Dermis blood vessel endothelial cell (primary cell): ENCODE results near the gene STPG3. TPM values are rescaled to one million over a fixed set of nuclear protein-coding genes. Genes with fewer than 3 reads are reported as not detected.
A peak's percentile ranks its signal among the peaks of the same experiment; 100 is the strongest.
"Not testable (repeated sequence)": the region's sequence is repeated elsewhere in the genome, so short reads cannot be mapped to it uniquely, and the experiment has no call there.

Source experiments
- DNase-seq: peaks from one replicate; pipeline ENCODE4 v3.0.0; 2010
- total RNA-seq: library from RNA; depleted of rRNA; stranded (reverse); fragments of >200 nt; gene quantifications from 2 replicates; pipeline ENCODE4 v1.2.3, GENCODE V29; 2014

STPG3 gene
- total RNA-seq, 1 donor from 2014 or later: 0.34 TPM

DNA sequence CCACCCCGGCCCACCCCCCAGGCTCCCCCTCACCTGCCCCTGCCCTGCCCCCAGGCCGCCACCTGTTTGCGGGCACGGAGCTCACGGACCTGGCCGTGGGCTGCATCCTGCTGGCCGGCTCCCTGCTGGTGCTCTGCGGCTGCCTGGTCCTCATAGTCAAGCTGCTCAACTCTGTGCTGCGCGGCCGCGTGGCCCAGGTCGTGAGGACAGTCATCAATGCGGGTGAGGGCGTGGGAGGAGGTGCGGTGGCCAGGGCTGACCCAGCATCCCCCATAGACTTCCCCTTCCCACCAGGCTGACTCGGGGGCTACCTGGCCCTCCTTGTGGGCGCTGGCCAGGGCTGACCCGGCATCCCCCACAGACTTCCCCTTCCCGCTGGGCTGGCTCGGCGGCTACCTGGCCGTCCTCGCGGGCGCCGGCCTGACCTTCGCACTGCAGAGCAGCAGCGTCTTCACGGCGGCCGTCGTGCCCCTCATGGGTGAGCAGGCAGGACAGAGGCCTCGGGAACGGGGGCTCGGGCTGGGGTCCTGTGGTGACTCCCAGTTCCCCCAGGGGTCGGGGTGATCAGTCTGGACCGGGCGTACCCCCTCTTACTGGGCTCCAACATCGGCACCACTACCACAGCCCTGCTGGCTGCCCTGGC, 16.9 kb upstream of the STPG3 start:
- no peak for DNase-seq

DNA sequence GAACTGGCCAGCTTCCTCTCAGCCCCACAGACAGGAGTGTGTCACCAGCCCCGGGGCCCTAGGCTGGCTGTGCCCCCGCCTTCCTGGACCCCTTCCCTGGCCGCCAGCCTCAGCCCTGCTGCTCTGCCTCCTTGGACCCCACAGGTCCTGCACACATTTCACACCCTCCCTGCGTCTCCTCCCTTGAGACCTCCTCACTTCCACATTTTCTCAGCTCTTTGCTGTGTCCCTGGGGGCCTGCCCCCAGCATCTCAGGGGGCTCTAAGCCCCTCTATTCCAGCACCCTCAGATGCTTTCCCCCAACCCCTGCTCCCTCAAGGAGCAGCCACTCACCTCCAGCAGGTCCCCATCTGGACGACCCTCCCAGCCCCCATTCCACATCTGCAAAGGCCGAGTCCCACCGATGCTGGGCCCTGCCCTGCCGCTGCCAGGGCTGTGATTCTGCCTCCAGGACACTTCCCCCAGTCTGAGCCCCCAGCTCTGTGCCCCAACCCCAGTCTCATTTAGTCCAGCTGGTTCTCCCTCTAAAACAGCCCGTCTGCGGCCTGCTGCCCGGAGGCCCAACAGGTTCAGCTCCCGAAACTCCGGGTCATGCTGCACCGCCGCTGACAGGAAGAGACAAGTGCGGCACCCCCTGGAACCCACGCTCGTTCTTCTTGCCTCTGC, 16.2 kb upstream of the STPG3 start:
- no peak for DNase-seq

DNA sequence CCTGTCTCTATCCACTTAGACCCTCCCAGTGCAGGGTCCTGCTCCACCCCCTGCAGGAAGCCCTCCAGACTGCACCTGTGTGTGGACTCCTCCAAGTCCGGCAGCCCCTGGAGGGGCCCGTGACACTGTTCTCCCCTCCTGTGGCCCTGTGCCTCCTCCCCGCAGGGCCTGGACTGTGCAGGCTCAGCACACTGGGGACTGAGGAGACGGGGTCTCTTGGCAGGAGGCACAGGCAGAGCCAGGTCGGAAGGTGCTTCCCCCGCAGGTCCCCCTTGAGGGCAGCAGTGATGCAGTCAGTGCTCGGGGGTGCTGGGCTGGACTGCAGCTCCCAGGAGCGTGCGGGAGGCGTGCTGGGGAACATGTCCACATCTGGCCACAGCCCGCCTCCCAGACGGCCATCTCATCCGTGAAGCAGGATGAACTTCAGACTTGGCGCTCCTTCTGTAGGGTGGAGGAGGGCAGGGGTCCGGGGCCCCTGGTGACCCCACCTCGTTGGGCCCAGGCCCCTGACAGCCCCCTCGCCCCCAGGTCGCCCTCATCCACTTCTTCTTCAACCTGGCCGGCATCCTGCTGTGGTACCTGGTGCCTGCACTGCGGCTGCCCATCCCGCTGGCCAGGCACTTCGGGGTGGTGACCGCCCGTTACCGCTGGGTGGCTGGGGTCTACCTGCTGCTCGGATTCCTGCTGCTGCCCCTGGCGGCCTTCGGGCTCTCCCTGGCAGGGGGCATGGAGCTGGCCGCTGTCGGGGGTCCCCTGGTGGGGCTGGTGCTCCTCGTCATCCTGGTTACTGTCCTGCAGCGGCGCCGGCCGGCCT, 15.5 kb upstream of the STPG3 start:
- DNase-seq: no peak

DNA sequence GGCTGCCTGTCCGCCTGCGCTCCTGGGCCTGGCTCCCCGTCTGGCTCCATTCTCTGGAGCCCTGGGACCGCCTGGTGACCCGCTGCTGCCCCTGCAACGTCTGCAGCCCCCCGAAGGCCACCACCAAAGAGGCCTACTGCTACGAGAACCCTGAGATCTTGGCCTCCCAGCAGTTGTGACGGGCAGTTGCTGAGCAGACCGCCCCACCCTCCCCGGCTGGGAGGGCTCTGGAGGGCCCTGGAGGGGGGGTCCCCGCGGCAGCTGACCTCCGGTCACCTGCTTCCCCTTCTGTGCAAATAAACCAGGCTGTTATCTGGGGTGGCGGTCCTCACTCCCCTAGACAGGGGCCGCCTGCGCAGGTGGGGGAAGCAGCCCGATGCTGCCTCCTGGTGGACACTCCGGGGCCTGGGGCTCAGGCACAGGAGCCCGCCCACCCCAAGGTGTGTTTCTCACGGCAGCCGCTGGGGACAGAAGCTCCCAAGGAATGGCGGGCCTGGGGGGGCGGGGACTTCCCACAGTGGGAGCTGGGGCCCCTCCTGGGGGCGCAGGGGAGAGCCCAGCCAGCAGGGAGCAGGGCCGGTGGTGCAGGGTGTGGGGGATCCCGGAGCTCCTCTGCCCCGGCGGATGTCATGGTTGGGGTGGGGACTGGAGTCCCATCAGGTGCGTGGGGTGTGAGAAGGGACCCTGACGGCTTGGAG, 14.7 kb upstream of the STPG3 start:
- peak; percentile 90 for DNase-seq

DNA sequence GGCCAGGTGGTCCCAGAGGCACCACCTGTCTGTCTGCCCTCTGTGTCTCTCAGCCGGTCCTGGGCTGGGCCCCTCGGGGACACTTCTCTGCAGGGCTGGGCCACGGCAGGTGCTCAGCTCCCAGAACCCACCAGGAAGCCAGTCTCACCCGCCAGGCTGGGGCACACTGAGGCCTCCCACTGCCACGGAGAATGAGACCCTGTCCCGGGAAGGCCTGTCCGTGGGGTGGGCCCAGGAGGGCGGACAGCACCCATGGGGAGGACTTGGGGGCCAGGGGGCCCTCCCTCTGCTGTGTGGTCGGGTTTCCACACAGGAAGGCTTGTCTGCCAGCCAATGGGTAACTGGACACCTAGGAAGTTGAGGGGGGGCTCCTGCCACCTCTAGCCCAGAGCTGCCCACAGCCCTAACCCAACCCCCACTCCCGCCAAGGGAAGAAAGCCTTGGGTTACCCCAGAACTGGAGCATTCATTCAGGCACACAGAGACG, 14.1 kb upstream of the STPG3 start:
- no peak for DNase-seq

DNA sequence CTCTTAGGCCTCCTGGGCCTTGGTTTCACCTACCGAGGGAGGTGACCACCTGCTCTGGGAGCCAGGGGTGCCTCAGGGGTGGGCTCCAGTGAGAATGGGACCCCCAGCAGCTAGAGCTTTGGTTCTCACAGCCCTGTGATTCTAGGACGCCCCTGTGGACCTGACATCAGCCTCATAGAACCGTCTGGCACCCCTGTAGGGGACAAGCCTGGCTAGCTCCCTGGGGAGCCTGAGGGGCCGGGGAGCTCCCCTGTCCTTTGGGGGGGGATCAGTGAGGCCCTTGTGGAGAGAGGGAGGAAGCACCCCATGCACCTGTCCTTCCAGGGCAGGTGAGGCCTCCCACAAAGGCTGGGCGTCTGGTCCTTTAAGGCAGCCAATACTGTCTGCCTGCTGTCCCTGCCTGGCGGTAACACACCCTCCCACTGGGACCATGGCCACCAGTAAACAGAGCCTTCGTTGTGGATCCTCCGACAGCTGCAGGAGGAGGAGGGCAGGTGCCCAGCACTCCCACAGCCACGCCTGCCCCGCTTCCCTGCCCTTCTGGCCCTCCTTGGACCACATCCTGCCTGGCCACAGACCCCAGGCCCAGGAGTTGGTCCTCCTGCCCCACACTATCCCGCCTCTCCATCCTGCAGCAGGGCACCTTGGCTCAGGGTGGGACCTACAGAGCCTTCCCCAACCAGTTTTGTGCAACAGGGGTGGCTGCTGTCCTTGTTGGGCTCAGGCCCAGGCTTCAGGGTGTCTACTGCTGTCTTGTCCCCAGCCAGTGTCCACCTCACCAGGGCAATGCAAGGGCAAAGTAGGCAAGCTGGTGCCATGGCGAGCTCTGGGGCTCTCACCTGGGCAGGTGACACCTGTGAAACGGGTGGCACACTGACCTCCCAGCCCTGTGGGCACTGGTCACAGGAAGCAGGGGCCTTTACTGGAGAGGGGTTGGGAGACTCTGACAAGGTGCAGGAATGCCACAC, 13.0 kb upstream of the STPG3 start:
- DNase-seq: no peak

DNA sequence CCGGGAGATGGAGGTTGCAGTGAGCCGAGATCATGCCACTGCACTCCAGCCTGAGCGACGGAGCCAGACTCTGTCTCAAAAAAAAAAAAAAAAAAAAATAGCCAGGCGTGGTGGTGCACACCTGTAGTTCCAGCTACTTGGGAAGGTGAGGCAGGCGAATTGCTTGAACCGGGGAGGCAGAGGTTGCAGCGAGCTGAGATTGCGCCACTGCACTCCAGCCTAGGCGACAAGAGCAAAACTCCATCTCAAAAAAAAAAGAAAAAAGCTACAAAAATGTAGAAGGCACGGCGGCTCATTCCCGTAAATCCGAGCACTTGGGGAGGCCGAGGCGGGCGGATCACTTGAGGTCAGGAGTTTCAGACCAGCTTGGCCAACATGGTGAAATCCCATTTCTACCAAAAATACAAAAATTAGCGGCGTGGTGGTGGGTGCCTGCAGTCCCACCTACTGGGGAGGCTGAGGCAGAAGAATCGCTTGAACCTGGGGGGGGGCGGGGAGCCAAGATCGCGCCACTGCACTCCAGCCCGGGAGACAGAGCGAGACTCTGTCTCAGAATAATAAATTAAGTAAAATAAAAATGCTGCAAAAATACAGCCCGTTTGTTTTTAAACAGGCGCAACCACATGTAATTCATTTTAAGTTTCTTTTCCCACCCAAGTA, 11.4 kb upstream of the STPG3 start:
- not testable (repeated sequence) for DNase-seq

DNA sequence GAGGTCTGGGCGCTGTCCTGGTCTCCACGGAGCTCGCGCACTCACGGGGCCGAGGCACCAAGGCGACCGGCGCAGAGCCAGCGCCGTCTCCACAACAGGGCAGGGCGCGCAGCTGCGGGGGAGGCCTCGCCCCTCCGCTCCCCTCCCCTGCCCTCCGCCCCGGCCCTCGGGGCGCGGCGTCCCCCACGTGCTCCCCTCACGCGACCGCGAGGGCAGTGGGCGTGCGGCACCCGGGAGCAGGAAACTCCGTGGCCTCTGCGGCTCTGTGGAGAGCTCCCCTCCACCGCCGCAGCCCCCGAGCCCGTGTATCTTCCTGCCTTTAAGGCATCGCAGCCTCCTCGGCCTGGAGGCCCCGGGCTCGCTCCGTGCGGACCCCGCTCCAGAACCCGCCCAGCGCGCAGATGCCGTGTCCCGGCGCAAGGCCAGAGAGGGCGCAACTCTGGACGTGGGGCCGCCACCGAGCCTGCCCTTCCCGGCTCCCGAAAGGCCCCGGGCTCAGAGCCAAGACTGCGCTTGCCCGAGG, 10.7 kb upstream of the STPG3 start:
- DNase-seq: peak; percentile 82

DNA sequence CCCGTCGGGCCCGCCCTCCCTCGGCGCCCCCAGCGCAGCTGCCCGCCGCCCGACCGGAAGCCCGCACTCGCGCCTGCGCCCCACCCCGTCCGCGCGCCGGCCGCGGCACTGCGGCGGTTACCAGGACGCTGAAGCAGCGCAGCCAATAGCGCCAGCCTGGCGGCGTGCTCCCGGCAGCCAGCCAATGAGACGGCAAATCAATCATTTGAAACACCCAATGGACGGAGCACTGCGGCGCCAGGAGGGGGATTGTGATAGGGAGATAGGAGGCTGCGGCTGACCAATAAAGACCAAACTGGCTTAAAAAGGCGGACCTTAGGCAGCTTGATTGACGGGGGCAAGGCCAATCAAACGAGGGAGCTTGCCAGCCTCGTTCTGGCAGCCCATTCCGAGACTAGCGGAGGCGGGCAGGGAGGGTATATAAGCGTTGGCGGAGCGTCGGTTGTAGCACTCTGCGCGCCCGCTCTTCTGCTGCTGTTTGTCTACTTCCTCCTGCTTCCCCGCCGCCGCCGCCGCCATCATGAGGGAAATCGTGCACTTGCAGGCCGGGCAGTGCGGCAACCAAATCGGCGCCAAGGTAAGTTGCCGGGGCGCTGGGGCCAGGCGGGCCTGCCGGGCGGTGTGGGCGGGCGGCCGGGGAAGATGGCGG, 10.1 kb upstream of the STPG3 start, which contains the start of gene TUBB4B:
TSS of gene TUBB4B (plus strand) at position 447 of the 649 bp plus-strand sequence. CDS start at position 521, 74 bp downstream.
- DNase-seq: peak; percentile 100

DNA sequence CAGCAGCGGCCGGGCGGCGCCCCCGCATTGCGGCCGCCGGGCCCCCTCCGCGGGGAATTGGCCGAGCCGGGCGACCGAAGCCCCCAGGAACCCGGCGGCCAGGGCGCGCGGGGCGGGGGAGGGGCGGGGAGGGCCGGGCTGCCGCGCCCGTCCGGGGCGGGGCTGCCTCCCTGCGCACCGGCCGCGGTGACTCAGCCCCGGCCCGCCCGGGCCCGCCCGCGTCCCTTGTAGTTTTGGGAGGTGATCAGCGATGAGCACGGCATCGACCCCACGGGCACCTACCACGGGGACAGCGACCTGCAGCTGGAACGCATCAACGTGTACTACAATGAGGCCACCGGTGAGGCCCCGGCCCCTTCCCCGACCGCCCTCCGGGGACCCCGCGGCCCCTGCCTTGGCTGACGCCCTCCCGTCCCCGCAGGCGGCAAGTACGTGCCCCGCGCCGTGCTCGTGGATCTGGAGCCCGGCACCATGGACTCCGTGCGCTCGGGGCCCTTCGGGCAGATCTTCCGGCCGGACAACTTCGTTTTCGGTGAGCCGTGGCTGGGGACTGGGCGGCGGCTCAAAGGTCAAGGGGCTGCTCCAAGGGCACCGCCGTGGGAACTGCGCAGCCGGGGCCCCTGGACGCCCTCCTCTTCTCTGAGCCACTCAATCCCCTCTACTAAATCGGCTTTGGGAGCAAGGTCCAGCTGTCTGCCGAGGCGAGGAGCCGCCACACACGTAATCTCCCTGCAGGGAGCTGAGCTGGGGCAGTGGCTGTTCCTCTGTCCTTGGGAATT, 9.4 kb upstream of the STPG3 start:
- peak; percentile 49 for DNase-seq

DNA sequence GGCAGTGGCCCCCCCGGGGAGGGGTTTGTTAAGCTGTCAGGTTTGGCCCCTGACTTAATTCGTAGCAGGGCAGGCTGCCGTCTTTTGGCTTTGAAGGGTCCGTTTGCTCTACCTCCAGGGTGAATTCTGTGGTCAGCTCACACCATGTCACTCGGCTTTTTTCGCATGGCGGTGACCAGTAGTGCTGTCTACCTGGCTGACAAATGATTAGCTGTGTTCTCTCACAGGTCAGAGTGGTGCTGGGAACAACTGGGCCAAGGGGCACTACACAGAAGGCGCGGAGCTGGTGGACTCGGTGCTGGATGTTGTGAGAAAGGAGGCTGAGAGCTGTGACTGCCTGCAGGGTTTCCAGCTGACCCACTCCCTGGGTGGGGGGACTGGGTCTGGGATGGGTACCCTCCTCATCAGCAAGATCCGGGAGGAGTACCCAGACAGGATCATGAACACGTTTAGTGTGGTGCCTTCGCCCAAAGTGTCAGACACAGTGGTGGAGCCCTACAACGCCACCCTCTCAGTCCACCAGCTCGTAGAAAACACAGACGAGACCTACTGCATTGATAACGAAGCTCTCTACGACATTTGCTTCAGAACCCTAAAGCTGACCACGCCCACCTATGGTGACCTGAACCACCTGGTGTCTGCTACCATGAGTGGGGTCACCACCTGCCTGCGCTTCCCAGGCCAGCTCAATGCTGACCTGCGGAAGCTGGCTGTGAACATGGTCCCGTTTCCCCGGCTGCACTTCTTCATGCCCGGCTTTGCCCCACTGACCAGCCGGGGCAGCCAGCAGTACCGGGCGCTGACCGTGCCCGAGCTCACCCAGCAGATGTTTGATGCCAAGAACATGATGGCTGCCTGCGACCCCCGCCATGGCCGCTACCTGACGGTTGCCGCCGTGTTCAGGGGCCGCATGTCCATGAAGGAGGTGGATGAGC, 8.6 kb upstream of the STPG3 start:
- DNase-seq: no peak

DNA sequence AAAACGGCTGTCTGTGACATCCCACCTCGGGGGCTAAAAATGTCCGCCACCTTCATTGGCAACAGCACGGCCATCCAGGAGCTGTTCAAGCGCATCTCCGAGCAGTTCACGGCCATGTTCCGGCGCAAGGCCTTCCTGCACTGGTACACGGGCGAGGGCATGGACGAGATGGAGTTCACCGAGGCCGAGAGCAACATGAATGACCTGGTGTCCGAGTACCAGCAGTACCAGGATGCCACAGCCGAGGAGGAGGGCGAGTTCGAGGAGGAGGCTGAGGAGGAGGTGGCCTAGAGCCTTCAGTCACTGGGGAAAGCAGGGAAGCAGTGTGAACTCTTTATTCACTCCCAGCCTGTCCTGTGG, 7.8 kb upstream of the STPG3 start:
- DNase-seq: not testable (repeated sequence)

DNA sequence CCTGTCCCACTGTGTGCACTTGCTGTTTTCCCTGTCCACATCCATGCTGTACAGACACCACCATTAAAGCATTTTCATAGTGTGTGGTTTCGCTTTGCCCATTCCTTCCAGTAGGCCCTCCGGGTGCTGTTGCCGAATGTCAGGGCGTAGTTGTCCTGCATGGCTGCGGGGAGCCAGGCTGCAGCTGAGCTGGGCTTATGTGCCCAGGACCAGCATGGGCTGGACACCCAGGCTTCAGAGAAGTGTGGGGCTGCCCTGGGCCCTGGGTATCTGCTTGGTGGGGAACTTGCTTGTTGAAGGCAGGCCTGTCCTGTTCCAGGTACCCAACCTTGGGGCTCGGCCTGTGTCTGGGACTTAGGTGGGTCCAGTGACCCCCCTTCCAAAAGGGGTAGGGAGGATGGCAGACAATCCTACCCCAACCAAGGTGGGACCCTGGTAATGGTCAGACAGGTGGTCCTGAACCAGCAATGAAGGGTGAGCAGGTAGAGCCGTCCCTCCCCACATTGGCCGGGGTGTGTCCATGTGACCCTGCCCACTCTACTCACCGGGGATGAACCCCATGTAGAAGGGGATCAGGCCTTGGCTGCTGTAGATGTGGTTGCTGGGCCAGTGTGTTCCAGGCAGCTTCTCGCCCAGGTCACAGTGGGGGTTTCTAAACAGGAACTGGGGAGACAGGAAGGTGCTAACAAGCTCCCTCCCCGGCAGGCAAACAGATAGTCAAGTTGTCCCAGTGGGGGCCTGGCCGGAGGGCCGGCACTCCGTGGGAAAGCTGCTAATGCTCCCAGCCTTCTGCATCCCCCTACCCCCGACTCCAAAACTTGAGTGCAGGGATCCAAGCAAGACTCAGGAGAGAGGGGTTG, 7.2 kb upstream of the STPG3 start:
- no peak for DNase-seq

DNA sequence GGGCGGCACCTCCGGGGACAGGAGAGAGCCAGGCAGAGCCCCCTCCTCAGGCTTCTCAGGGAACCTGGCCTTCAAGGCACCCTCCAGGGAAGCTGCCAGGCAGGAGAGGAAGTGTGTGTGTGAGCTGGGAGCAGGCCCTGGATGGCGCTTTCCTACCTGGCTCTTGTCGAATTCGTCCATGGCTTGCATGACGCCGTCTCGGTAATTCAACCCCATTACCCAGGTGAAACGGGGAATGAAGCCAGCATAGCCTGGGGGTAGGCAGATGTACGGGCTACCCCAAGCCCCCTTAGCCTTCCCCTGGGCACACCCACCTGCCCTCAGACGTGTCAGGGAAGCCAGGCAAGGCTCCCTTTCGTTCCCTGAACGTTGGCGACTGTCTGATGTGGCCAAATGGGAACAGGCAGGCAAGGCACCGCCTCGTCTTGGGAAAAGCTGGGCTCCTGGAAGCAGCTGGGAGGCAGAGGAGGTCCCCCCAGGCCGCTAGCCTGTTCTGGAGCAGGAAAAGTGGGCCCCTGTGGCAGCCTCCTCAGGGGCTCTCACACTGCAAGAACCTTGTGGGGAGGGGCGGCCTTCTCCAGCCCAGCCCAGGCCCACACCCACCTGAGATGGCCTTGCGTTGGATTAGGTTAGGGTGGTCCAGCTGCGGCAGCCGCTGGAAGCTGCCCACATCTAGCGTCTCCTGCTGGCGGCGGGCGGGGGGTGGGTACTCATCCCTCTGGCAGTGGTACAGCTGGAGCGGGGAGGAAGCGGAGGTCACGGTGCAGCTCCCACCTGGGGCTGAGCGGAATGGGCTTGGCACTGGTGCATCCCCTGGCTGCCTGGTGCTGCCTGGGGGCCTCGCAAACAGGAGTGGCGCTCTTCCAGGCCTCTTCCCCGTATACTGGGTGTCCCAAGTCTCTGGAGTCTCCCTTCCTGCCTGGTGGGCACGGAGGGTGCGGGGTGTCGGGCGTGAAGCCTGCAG, 6.3 kb upstream of the STPG3 start:
- peak; percentile 52 for DNase-seq

DNA sequence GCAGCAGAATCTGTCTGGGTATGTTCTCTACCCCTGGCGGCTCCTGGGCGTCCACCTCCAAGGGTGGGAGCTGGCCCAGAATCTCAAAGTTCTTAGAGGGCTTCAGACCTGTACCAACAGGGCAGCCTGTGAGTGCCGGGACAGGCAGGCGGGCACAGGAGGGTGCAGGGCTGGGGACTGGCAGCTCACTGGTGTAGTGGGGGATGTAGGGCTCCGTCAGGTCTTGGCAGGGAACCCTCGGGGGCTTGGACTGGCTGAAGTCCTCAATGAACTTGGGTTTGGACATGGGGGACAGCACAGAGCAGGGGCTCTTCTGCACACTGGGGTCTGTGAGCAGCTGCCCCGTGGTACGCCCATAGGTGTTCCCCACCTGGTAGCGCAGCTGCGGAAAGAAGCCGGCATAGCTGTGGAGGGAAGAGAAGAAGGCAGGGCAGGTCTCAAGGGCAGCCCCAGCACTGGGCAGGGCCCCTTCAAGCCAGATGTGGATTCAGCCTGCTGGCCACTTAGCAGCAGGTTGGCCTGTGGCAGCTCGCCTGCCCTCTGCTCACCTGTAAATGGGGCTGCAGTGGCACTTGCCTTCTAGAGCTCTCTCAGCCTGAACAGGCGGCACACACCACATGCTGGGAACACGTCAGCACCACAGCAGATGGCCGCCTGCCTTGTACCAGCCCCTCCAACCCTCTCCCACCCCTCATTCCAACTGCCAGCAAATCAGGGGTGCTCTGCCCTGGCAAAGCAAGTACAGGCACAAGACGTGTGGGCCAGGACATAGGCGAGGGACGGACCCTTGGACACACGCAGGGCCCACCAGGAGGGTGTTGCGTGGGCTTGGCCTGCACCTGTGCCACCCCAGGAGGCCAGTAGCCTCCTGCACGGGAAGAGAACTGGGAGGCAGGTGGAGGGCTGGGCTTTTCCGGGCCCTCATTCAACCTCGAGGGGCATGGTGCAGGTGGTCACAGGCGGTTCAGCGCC, 5.3 kb upstream of the STPG3 start:
- no peak for DNase-seq
